Activated CD4-positive, alpha-beta memory T cell treated with anti-CD3 and anti-CD28 coated beads for 36 hours (primary cell): ENCODE results near the gene NPW. TPM values are rescaled to one million over a fixed set of nuclear protein-coding genes. Genes with fewer than 3 reads are reported as not detected.

Experiments
- CTCF ChIA-PET: fragments of 350-600 bp; sonication (Branson Sonifier 250); formaldehyde crosslinking; loops from one replicate; lab custom pipeline; 2021; ENCODE audit warnings: antibody characterized with exemption, inconsistent platforms; lab: Charles Lee
- POLR2A ChIA-PET: fragments of 350-600 bp; sonication (Branson Sonifier 250); formaldehyde crosslinking; loops from one replicate; lab custom pipeline; 2021; ENCODE audit warnings: antibody characterized with exemption; lab: Charles Lee
- DNase-seq: peaks from one replicate; pipeline ENCODE4 v3.0.0-alpha.2; 2020
- H3K27ac Mint-ChIP-seq: one replicate; pipeline ENCODE4 v1.8.0; 2021; ENCODE audit warnings: mixed read lengths
- H3K27me3 Mint-ChIP-seq: one replicate; pipeline ENCODE4 v1.8.0; 2021; ENCODE audit warnings: mixed read lengths
- H3K36me3 Mint-ChIP-seq: one replicate; pipeline ENCODE4 v1.8.0; 2021; ENCODE audit warnings: mixed read lengths
- H3K4me1 Mint-ChIP-seq: one replicate; pipeline ENCODE4 v1.8.0; 2021; ENCODE audit warnings: low read depth, mixed read lengths
- H3K4me3 Mint-ChIP-seq: one replicate; pipeline ENCODE4 v1.8.0; 2021; ENCODE audit warnings: mild to moderate bottlenecking, mixed read lengths
- H3K9me3 Mint-ChIP-seq: one replicate; pipeline ENCODE4 v1.8.0; 2021; ENCODE audit warnings: mixed read lengths
- intact Hi-C: fragments of 100-400 bp; cut with micrococcal nuclease; formaldehyde crosslinking; loops from one replicate; pipeline ENCODE4 v1.15.1; 2023
- total RNA-seq, 2 experiments: library from RNA; stranded (reverse); gene quantifications; one replicate each; pipeline ENCODE4 v1.2.3, GENCODE V29; 2021

The NPW gene
- total RNA-seq, 2 experiments from 2014 or later = 1.3 to 2.0 TPM

DNA sequence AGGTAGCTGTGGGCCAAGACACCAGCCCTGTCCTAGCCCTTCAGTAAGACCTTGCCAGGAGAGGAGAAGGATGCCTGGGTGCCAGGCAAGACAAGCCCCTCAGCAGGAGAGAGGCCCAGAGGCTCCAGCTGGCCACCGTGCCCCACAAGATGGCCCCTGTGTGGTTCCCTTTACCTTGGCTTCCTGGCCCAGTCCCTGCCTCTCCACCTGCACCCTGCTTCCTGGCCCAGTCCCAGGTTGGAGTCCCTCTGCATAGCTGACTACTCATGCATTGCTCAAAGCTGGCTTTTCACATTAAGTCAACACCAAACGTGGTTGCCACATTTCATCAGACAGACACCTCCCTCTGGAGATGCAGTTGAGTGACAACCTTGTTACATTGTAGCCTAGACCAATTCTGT is 25.9 kb upstream of the NPW start:
- H3K27me3 Mint-ChIP-seq = peaks cover 10% of the 10 kb centered on the region
- ChIA-PET CTCF (interaction anchor here (1.3 to 1.8 kb wide), 3 partner anchors 9 to 147 kb away, joined by 4 to 15 read pairs (median 4); no protein-coding TSS in a partner anchor), POLR2A (interaction anchor here (0.6 to 1.0 kb wide), 2 partner anchors 29 to 412 kb away, joined by 3 read pairs; partner anchors contain the start of gene RPS2)
- H3K4me1 Mint-ChIP-seq = peaks cover 25% of the 10 kb centered on the region
- no peak overlapping the region for H3K4me3 Mint-ChIP-seq
- intact Hi-C loops = loop anchor here (2.0 kb wide), 2 partner anchors 15 to 29 kb away; partner anchors contain the start of genes RPS2 and ZNF598
- H3K9me3 Mint-ChIP-seq = no peaks in the 10 kb centered on the region
- peaks cover 9% of the 10 kb centered on the region for H3K36me3 Mint-ChIP-seq
- DNase-seq = peak; percentile 72
- peak overlapping the region; percentile 45 for H3K27ac Mint-ChIP-seq

DNA sequence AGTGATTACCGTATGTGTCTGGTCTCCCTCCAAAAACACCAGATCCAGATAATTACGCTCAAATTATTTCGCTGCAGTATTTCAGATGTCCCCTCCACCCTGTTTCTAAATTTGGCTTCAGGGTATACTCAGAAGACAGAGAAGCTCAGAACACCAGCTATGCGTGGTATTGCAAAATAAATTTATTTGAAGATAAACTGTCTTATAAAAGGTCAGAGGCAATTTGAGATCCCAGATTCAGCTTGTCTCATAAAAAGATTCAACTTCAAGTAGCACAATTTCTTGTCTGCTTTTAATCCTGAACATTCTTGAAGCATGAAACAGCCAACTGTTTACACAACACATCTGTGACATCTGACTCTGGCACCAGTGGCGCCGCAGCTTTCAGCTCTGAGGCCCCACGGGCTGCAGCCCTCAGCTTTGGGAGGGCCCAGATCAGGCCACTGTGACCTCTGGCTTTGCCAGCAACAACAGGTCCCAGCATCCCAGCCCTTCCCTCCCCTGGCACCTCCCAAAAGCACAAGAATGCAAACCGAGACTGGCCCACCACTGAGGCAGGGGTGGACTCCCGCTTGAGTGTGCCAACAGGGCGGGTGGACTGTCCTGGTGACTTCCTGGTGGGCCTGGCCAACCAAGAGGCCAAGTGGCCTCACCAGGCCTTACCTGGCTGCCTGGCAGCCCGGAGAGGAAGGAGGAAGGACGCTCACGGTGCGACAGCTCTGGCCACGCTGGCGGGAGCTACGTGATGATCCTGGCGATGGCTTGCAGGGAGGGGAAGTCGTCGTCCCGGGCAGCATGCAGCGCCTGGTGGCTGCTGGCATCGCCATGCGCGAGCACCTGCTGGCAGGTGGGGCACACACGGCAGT is 21.9 kb upstream of the NPW start:
- Mint-ChIP-seq H3K27ac (no peak overlapping the region), H3K4me3 (no peak overlapping the region), H3K4me1 (peaks cover 14% of the 10 kb centered on the region), H3K27me3 (no peaks in the 10 kb centered on the region), H3K36me3 (peaks cover 24% of the 10 kb centered on the region), H3K9me3 (no peaks in the 10 kb centered on the region)
- POLR2A ChIA-PET = no interaction called here
- no peak for DNase-seq
- CTCF ChIA-PET = interaction anchor here (0.7 to 1.0 kb wide), 2 partner anchors 7 to 215 kb away, joined by 3 read pairs; partner anchors contain the start of genes NUBP2 and SPSB3
- intact Hi-C loops = no loop called here

DNA sequence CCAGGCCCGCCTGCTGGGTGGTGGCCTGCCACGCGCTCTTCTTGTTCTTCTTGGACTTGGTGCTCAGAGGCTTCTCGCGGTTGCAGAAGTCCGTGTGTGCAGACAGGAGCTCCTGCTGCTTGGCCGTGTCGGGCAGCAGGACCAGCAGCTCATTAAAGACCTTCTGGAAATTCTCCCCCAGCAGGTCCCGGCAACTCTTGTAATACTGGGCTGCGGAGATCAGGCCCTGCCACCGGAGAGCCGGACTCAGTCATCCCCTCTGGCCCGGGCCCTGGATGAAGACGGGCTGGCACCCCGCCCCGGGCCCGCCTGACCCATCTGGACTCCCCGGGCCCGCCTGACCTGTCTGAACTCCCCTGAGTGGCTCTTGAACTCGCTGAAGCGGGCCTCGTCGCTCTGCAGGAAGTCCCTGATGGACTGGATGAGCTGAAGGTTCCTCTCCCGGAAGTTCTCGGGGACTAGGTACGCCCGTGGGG is 21.2 kb upstream of the NPW start:
- Mint-ChIP-seq H3K4me3 (no peak overlapping the region), H3K9me3 (no peaks in the 10 kb centered on the region), H3K27ac (no peak overlapping the region), H3K27me3 (no peaks in the 10 kb centered on the region), H3K4me1 (peaks cover 12% of the 10 kb centered on the region), H3K36me3 (peaks cover 24% of the 10 kb centered on the region)
- ChIA-PET POLR2A (no interaction called here), CTCF (interaction anchor here (0.7 kb wide), 1 partner anchor 8 kb away, joined by 3 read pairs; no protein-coding TSS in a partner anchor)
- intact Hi-C loops = no loop called here
- no peak for DNase-seq

GRCh38 chr16:1998852-1999801 is 20.5 kb upstream of the NPW start:
- intact Hi-C loops = no loop called here
- H3K9me3 Mint-ChIP-seq = no peaks in the 10 kb centered on the region
- ChIA-PET POLR2A (no interaction called here), CTCF (interaction anchor here (0.7 kb wide), 1 partner anchor 9 kb away, joined by 3 read pairs; no protein-coding TSS in a partner anchor)
- no peak overlapping the region for H3K27ac Mint-ChIP-seq
- no peak overlapping the region for H3K4me3 Mint-ChIP-seq
- no peaks in the 10 kb centered on the region for H3K27me3 Mint-ChIP-seq
- peaks cover 24% of the 10 kb centered on the region for H3K36me3 Mint-ChIP-seq
- H3K4me1 Mint-ChIP-seq = peaks cover 4% of the 10 kb centered on the region
- DNase-seq = no peak

GRCh38 chr16:1999866-2000514 is 19.6 kb upstream of the NPW start:
- peaks cover 9% of the 10 kb centered on the region for H3K4me1 Mint-ChIP-seq
- no peak for DNase-seq
- ChIA-PET POLR2A (no interaction called here), CTCF (no interaction called here)
- H3K36me3 Mint-ChIP-seq = peaks cover 24% of the 10 kb centered on the region
- no peak overlapping the region for H3K4me3 Mint-ChIP-seq
- no peaks in the 10 kb centered on the region for H3K9me3 Mint-ChIP-seq
- no peaks in the 10 kb centered on the region for H3K27me3 Mint-ChIP-seq
- H3K27ac Mint-ChIP-seq = no peak overlapping the region
- intact Hi-C loops = no loop called here

- intact Hi-C loops = no loop called here
- Mint-ChIP-seq H3K9me3 (no peaks in the 10 kb centered on the region), H3K27ac (no peak overlapping the region), H3K27me3 (no peaks in the 10 kb centered on the region), H3K4me1 (peaks cover 14% of the 10 kb centered on the region), H3K36me3 (peaks cover 24% of the 10 kb centered on the region), H3K4me3 (no peak overlapping the region)
- CTCF ChIA-PET = no interaction called here
- no peak for DNase-seq
- POLR2A ChIA-PET = no interaction called here
Observed at GRCh38 chr16:2001035-2001434, 18.6 kb upstream of the NPW start.

GRCh38 chr16:2001456-2002355 is 17.9 kb upstream of the NPW start:
- DNase-seq = no peak
- peaks cover 18% of the 10 kb centered on the region for H3K4me1 Mint-ChIP-seq
- ChIA-PET CTCF (no interaction called here), POLR2A (no interaction called here)
- intact Hi-C loops = no loop called here
- H3K9me3 Mint-ChIP-seq = no peaks in the 10 kb centered on the region
- H3K27me3 Mint-ChIP-seq = no peaks in the 10 kb centered on the region
- no peak overlapping the region for H3K27ac Mint-ChIP-seq
- H3K36me3 Mint-ChIP-seq = peaks cover 25% of the 10 kb centered on the region
- no peak overlapping the region for H3K4me3 Mint-ChIP-seq

DNA sequence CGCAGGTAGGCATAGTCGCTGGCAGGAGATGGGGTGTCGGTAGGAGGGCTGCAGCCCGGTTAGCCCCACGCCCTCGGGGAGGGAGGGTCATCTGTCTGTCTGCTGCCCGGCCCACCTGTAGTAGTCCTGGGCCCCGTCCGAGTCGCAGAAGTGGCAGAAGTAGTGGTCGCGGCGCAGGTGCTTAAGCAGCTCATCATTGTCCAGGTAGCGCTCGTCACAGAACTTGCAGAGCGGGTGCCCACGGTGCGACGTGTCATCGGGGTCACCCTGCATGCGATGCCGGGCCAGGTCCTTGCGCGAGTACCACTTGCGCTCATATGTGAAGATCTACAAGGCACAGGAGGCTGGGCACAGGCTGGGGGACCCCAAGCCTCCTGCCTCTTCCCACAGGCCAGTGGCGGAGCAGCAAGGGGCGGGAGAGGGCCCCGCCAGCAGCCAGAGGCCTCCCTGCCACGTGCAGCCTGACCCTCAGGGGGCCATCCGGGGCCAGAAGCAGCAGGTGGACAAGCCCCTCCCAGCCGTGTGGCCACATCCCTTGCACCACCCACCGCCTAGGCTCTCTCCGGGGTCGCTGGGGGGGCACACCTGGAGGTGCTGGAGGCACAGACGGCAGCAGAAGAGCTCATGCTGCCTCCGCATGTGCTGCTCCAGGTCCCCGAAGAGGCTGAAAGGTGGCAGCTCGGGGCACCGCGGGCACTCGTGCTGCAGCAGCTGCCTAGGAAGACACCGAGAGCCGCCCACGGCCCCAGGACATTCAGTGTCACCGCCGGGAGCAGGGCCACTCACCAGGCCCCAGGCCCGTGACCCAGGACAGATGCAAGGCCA is 17.0 kb upstream of the NPW start:
- Mint-ChIP-seq H3K9me3 (no peaks in the 10 kb centered on the region), H3K27ac (no peak overlapping the region), H3K4me3 (no peak overlapping the region), H3K4me1 (peaks cover 26% of the 10 kb centered on the region), H3K27me3 (no peaks in the 10 kb centered on the region), H3K36me3 (peaks cover 23% of the 10 kb centered on the region)
- CTCF ChIA-PET = interaction anchor here (0.9 to 2.1 kb wide), 11 partner anchors 9 to 152 kb away, joined by 3 to 18 read pairs (median 6); partner anchors contain the start of genes GFER, NTHL1, RNF151 and SYNGR3
- no peak for DNase-seq
- POLR2A ChIA-PET = interaction anchor here (0.5 to 1.0 kb wide), 2 partner anchors 13 to 354 kb away, joined by 3 to 6 read pairs; partner anchors contain the start of gene SYNGR3
- intact Hi-C loops = no loop called here

DNA sequence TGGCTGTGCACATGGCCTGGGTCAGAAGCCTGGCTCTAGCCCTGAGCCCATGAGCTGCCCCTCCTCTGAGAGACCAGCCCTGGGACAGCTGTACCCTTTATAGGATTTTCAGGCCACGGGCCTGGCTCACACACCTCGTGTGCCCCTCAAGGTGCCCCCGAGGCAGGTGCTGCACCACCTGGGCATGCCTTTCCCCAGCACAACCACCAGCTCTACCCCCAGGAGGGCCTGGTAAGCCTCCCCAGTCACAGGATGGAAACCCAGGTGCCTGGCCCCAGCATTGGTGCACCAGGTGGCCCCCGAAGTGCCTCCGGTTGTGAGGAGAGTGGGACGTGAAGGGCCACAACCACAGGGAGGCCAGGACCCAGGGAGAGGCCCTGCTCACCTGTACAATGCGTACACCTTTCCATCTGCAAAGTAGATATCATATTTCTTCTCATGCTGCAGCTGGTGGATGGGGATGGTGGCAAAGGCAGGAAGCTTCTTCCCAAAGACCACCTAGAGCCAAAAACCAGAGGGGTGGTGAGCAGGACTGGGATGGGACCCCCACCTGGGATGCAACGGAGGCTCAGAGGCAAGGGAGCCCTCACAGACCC is 16.3 kb upstream of the NPW start:
- H3K27me3 Mint-ChIP-seq = no peaks in the 10 kb centered on the region
- CTCF ChIA-PET = interaction anchor here (0.9 to 2.1 kb wide), 27 partner anchors 7 to 533 kb away, joined by 3 to 25 read pairs (median 6); partner anchors contain the start of genes GFER, MSRB1, NPW and NTHL1
- peaks cover 23% of the 10 kb centered on the region for H3K36me3 Mint-ChIP-seq
- intact Hi-C loops = no loop called here
- H3K27ac Mint-ChIP-seq = no peak overlapping the region
- no peak overlapping the region for H3K4me3 Mint-ChIP-seq
- H3K9me3 Mint-ChIP-seq = no peaks in the 10 kb centered on the region
- POLR2A ChIA-PET = interaction anchor here (0.5 to 1.0 kb wide), 3 partner anchors 12 to 353 kb away, joined by 3 to 6 read pairs (median 3); partner anchors contain the start of gene SYNGR3
- no peak for DNase-seq
- H3K4me1 Mint-ChIP-seq = peaks cover 32% of the 10 kb centered on the region
